GM21723 (cell line): ENCODE data around the gene RANBP3.

Experiments
- ATAC-seq: cut with Tn5 transposase; IDR thresholded peaks from one replicate; pipeline ENCODE4 v1.9.1; 2021; ENCODE audit warnings: mild to moderate bottlenecking, moderate library complexity; ENCODE audit not compliant: unreplicated experiment

Gene RANBP3

DNA sequence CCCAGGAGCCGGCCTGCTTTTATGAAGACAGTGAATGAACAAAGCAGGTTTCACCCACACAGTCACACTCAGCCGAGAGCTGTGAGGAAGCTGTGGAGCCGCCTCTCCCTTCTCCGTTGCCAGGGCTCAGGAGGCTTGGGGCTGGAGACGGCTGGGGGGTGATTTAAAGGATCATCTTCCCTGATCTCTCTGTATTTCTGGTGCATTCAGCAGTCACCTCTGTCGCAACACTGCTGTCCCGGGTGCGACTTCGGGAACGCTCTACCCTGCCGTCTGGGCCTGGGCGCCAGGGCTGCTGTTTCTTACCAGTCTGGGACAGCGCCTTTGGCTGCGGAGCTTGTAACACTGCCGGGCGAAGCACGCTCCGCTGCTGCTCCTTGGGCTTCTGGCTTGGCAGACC is 45.8 kb downstream of the RANBP3 start:
- no peak for ATAC-seq

DNA sequence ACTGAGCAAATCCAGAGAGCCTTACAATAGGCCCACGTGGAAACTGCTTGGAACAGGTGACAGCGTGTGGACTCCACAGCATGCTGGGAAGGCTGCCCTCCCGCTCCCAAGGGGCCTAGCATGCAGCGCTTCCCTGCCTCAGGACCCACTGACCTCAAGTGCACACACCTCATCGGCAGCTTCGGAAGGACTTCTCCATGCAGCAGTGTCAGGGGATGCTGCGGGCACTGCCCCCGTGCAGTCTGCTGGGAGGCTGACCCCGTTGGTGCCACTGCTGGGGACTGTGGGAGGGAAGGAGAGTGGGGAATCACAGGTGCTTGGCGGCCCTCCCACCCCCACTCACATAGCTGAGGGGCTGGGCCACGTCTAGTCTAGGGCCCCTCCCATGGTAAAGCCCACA is 46.7 kb downstream of the RANBP3 start:
- ATAC-seq = no peak

DNA sequence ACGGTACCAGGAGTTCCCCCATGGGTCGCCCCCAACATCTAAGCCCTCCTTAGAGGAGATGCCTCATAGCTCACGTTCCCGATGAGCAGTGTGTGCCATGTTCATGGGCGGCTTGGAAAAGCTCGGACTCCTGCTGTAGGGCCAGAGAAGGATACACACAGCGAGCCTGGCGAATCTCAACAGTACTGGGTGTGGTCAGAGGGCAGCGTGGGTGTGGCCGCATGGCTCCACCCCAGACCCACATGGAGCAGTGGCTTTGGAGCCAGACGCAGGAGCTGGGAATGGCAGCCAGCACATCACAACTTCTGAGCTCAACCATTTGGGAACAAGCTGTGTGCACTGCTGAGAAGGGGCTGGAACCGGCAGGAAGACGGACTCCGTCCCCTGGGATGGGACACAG is 48.3 kb downstream of the RANBP3 start:
- ATAC-seq = no peak

DNA sequence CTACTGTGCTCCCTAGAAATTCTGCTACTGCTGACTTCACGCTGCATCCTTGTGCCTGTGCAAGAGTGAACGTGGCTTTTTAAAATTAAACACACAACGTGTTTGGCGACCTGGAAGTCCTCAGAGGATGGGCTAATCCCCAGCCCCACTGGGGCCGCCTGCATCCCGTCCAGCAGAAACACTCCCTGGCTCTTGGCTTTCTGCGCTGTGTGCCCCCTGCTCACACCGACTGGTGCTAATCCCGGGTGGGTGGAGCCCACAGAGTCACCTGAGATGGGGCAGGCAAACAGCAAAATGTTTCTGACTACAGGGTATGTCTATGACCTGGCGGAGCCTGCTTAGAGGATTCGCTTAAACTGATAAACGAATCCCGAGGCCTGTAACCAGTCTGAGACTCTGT is 48.8 kb downstream of the RANBP3 start:
- ATAC-seq = no peak

DNA sequence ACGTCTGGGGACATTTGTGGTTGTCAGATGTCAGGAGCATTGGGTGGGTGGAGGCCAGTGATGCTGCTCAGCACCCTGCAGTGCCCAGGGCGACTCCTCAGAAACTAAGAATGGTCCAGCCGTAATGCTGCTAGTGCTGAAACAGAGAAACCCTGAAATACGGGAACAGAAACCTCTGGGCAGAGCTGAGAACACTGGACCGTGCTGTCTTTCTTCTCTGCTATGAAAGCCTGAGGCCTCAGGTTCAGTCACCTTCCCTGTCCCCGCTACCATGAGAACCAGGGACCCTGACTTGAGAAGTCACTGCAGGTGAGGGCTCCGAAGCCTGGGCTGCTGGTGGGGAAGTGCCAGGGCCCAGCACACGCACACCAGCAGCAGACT is 50.5 kb downstream of the RANBP3 start:
- no peak for ATAC-seq

DNA sequence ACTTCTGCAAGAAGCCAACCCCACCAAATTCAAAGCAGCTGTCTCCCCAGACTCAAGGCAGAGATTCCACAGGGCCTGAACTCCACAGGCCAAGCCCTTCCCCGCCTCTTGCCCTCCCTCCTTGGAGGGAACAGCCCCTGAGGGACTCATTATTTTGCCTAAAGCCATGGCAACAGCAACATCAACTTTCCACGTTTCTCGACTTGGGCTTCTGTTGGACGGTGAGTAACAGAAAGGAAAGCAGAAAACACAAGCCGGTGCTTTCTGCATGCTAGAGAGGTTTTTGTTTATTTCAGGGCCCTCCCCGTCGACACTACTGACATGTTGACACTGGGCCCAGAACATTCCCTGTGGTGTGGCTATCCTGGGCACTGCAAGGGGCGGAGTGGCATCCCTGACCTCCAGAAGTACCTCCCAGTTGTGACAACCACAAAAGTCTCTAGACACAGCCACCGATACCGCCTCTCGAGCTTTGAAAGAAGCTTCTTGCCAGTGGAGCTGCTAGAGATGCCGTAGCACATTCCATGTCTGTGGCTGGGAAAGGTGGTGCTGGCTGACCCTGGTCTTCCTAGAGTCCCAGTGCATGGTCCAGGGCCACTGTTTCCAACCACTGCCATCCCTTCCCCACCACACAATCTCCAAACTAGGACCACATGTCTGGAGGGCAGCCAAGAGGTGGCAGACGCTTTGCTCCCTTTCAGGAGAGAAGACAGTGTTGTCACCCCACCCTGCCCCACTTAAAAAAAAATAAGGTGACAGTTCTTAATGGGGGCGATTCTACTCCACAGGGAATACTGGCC is 51.1 kb downstream of the RANBP3 start:
- no peak for ATAC-seq

DNA sequence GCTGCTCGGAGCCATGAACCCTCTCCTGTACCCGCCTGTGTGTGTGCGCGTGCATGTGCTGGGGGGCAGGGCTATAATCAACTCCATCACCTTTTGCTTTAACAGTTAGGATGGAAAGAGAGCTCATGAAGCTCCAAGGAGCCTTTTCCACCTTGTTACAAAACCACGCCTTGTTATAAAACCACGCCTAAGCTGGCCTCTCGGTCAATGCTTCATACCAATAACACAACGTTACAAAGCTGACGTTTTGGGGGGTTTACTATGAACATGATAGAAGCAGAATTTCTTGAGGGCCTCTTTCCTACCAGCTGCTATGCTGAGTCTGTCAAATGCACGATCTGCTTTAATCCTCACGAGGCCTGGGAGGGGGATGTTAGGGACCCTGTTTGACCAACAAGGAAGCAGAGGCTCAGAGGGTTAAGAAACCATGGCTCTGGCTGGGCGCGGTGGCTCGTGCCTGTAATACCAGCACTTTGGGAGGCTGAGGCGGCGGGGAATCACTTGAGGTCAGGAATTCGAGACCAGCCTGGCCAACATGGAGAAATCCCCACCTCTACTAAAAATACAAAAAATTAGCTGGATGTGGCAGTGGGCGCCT is 52.0 kb downstream of the RANBP3 start:
- no peak for ATAC-seq

DNA sequence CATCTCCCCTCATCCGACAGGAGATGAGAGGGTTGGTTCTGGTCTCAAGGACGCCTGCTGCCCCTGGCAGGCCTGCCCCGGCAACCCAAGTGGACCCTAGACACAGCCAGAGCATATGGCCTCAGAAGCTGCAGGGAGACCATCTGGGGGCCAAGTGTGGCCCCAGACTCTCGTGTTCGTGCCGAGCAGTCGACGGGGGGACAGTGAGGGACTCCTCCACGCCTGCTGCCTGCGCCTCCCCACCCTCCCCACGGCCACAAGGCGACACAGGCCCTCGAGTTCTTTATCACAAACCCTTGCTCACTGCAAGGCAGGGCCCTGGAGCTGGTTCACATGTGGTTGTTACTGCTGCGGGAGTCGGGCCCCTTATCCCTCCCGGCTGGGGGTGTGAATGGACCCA is 54.6 kb downstream of the RANBP3 start:
- no peak for ATAC-seq

DNA sequence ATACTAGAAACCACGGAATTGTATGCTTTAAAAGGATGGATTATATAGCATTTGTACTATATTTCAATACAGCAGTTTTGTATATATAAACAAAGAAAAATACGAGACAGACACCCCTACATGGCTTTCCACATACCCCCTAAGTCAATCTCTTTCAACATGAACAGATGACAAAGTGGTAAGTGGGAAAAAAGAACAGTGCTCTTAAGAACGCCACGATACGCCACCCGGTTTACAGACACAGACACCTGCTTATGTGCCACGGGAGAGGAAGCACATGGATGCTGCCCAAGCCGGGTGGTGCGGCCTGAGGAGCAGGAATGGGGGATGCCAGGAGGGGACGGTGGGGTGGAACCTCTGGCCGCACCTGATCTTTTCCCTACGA is 55.8 kb downstream of the RANBP3 start:
- no peak for ATAC-seq

DNA sequence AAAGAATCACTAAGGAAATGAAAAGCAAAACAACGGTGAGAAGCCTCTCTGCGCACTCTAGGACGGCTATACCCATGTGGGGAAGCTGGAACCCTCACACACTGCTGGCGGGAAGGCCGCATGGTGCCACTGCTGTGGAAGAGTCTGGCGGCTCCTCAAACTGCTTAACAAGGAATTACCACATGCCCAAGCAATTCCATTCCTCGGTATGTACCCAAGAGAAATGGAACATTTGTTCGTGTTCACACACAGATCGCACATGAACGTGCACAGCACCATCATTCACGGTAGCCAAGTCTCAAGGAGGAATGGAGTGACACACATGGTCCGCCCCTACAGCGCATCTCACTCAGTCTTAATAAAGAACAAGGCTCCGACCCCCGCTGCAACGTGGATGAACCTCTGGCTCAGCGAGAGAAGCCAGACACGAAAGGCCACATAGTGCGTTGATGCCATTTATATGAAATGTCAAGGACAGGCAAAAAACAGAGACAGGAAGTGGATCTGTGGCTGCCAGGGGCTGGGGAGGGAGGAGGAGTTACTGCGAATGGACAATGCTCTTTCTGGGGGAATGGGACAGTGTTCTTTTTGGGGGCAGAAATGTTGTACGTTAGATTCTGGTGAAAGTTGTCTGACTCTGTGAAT is 56.3 kb downstream of the RANBP3 start:
- ATAC-seq = no peak

DNA sequence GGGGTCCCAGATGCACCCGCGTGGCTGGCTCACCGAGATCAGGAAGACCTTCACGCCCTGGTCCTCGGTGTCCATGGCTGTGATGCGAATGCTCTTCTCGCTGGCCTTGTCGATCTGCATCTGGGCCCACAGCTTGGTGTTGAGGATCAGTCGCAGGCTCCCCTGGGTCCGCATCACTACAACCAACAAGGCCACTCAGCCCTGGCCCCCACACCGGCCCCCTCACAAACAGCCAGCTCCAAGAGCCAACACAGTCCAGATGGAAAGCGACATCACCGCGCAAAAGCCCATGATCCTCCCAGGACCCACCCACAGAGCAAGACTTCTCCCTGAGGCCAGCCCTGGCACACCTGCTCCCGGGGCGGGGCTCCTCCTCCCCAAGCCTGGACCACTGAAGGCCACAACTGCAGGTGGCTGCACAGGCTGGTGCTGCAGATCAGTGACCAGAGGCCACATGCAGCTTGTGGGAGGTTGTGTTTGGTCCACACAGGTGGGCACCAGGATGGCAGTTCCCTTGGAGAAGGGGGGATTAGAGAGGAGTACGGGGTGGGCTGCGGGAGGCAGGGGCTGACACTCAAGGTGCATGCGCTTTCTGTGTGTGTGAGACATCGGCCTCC is 59.4 kb downstream of the RANBP3 start:
- ATAC-seq = no peak

DNA sequence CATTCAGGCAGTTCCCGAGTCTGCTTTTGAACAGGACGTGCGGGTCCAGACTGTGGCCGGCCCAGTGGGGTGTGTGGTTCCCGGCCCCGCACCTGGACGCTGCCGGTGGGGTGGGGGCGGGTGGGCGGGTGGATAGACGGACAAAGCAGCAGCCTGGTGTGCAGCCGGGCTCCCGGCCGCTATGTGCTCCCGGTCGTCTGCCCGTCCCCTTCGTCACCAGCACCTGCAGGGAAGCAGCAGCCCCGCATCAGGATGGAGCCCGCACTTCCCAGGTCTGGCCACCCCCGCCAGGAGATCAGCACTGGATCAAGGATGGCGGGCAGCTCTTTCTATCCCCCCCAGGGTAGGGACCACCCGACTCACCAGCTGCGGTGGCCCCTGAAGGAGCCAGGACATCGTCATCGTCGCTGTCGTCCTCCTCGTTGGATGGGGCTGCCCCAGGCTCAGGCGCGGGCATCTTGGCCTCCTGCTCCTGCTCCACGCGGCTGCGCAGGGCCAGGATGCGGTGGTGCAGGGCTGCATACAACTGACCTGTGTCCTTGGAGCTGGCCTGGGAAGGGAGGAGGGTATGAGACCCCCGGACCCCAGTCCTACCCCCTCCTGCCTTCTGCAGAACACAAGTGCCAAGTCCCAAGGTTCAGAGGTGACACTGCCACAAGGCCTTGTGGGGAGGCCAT is 60.4 kb downstream of the RANBP3 start:
- ATAC-seq = no peak

DNA sequence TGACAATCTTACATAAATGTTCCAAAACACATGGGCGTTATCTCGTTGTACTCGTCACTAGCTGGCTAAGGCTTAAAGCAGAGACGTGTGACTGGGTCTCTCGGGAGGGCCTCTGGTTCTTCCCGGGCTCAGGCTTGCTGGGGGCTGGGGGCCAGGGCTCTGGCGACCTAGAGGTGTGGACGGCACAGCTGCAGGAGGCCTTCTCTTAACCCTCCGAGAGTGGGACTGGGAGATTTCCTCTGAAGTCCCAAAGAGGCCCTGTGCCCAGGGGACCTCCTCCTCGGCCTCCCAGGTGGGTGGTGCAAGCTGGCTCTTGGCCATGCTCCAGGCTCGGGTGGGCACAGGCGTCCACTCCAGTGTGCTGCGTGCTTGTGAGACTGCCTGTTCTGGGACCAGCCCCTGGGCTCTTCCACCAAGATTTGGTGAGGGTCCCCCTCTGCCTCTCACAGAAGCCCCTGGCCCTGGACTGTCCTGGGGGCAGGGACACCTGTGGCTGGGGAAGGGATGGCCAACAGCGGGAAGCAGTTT is 61.7 kb downstream of the RANBP3 start:
- no peak for ATAC-seq

DNA sequence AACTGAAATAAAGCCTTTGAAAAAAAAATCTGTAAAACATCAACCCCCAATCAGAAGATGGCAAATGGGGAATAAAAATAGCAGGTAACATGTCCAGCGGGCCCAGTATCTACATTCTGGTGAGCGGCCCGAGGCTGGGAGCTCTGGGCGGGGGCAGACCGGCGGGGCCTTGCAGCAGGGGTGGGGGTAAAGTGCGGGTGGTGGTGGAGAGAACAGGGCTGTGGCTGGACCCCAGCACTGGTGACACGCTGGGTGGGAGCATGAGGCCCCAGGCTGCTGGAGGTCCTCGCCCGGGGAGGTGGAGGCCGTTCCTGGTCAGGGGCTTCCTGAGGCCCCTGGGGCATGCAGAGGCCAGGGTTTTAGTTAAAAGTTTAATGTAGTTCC is 62.2 kb downstream of the RANBP3 start:
- ATAC-seq = no peak

DNA sequence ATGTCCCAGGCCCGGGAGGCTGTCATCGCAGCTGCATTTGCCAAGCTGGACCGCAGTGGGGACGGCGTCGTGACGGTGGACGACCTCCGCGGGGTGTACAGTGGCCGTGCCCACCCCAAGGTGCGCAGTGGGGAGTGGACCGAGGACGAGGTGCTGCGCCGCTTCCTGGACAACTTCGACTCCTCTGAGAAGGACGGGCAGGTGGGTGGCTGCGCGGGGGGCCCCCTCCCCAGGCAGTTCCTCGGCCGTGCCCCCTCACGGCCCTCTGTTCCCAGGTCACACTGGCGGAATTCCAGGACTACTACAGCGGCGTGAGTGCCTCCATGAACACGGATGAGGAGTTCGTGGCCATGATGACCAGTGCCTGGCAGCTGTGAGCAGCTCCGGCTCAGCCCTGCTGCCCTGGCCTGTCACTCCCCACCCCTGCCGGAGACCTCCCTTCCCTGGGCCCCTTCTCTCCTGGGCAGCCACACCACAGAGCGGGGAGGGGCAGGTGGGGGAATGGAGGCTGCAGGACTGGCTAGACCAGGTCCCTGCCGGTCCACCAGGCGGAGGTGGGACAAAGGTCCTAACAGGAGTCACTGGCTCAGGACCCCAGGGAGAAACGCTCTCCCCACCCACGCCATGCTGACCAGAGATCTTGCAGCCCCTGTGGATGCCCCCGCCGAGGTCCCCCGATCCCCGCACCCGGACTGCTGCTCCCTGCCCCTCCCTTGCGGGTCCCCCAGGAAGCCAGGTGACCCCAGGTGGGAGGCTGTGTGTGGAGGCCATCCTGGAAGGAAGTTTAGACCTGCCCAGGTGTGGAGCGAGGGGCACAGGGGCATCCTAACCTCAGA is 62.8 kb downstream of the RANBP3 start:
- no peak for ATAC-seq

DNA sequence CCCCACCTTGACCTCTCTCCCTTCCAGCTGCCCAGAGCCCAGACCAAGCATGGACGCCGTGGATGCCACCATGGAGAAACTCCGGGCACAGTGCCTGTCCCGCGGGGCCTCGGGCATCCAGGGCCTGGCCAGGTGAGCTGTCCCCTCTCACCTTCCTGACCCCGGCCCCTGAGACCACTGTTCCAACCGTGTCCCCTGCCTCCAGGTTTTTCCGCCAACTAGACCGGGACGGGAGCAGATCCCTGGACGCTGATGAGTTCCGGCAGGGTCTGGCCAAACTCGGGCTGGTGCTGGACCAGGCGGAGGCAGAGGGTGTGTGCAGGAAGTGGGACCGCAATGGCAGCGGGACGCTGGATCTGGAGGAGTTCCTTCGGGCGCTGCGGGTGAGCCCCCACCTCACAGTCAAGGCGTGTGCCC is 63.6 kb downstream of the RANBP3 start:
- ATAC-seq = no peak

DNA sequence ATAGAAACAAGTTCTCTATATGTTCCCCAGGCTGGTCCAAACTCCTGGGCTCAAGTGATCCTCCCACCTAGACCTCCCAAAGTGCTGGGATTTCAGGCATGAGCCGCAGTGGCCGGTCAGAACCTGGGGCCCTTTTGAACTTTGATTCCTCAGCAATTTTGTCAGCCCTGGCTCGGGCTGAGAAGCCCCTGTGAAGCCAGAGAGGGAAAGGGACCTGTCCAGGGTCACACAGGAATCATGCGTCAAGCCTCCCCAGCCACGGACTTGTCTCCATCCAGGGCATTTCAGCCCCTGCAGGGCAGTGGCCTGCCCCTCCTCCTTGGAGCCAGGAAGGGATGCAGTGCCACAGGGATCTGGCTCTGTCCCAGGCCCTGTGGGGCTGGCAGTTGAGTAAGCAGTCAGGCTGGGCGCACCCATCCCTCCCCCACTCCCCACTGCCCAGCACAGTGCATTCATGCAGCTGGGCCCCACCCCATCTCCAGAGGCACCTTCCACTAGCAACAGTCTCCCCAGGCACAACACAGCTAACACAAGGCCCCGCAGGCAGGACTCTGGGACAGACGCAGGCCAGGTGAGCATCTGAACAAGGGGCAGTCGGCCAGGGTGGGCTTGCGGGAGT is 64.1 kb downstream of the RANBP3 start, which contains the start of gene CAPS:
TSS of gene CAPS (plus strand) at position 516 of the 619 bp plus-strand sequence. CDS start 153 bp downstream, outside the sequence.
- no peak for ATAC-seq

DNA sequence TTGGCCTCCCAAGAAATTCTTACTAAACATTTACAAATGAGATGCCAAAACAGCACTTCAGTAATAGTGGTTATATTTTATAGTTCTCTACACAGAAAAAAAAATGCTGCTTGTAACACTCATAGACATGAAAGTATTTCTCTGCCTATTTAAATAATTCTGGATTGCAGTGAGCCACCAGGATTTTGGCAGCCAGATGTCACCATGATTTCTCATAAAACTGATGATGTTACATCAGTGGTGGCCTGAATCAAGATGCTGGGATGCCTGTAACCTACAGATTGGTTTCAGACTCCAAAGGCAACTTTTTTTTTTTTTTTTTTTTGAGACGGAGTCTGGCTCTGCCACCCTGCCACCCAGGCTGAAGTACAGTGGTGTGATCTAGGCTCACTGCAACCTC is 66.6 kb downstream of the RANBP3 start:
- no peak for ATAC-seq

DNA sequence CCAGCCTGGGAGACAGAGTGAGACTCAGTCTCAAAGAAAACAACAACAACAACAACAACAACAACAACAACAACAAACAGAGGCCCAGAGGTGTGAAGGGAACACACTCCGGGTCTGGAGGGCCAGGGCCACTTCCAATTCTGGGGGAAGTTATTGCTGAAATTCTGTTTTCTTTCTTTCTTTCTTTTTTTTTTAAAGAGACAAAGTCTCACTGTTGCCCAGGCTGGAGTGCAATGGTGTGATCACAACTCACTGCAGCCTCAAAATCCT is 67.4 kb downstream of the RANBP3 start:
- no peak for ATAC-seq
